Measurements from ENCODE around the gene VIPAS39.

The VIPAS39 gene

DNA sequence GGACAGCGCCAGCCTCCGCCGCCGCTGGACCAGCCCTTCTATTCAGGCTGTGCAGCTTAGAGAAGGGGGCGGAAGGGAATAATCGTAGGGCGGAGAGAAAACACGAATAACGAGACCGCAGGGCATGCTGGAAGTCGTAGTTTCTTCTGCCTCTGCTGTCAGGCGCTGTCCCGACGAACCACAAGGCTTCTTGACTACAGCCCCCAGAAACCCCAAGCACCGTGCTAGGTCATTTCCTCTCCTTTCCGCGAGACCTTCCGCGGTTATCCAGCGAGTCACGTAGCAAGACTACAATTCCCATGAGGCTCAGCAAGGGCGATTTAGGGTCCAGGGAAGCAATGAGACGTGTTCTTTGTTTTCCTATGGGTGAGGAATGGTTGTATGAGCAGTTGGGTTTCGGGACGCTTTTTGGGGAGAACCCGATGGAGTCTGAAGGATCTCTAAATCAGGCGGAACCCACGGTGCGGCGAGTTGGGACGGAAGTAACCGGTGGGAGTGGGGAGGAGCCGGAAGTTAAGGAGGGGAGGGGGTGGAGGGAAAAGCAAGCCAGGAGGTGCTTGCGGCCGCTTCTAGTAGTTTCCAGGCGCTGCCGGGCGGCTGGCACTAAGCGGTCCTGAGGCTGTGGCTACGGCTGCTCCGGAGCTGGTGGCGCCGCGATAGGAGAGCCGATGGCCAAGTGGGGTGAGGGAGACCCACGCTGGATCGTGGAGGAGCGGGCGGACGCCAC is at the start of gene VIPAS39, which contains the start of gene AHSA1:
Gene VIPAS39 (minus strand): TSS at position 80 of the 727 bp plus-strand sequence. CDS start 3,499 bp downstream, outside the sequence.
Gene AHSA1 (plus strand): TSS at position 572 of the 727 bp plus-strand sequence. CDS start 97 bp downstream, at position 669.
- TF ChIP-seq ZNF274 (IDR thresholded peaks at IDR 0.05; ENCODE audit: low read depth, low read length) (no peak), YY1 (IDR thresholded peaks at IDR 0.05; ENCODE audit: insufficient read depth, insufficient read length) (no peak), SUZ12 (IDR thresholded peaks at IDR 0.05; ENCODE audit: extremely low read depth, insufficient read depth, insufficient read length) (no peak)
- peak within 1 kb of the TSS; percentile 98 for H3K9ac ChIP-seq (ENCODE audit: insufficient read length, low read depth)
- no peaks in the 10 kb centered on the region for H3K9me3 ChIP-seq (ENCODE audit: insufficient read depth, low read length)
- H3K36me3 ChIP-seq (ENCODE audit: insufficient read depth, insufficient read length, low read length): peaks cover 43% of the 10 kb centered on the region
- no peaks in the 10 kb centered on the region for H3K4me1 ChIP-seq (ENCODE audit: insufficient read depth, insufficient read length)
- H3K4me3 ChIP-seq (ENCODE audit: insufficient read length, low read depth): peak within 1 kb of the TSS; percentile 95
- H3K27me3 ChIP-seq (ENCODE audit: insufficient read depth, insufficient read length): no peaks in the 10 kb centered on the region
- peak; percentile 94 for DNase-seq (ENCODE audit: low read depth, low spot score)

GRCh38 chr14:77505031-77505430 is 47.6 kb upstream of the VIPAS39 start:
- Histone ChIP-seq H3K4me3 (ENCODE audit: insufficient read length, low read depth) (no peak overlapping the region), H3K27me3 (ENCODE audit: insufficient read depth, insufficient read length) (peaks cover 9% of the 10 kb centered on the region), H3K9me3 (ENCODE audit: insufficient read depth, low read length) (no peaks in the 10 kb centered on the region), H3K36me3 (ENCODE audit: insufficient read depth, insufficient read length, low read length) (peaks cover 7% of the 10 kb centered on the region), H3K4me1 (ENCODE audit: insufficient read depth, insufficient read length) (no peaks in the 10 kb centered on the region), H3K9ac (ENCODE audit: insufficient read length, low read depth) (no peak overlapping the region)
- DNase-seq (ENCODE audit: low read depth, low spot score): no peak
- TF ChIP-seq ZNF274 (IDR thresholded peaks at IDR 0.05; ENCODE audit: low read depth, low read length): no peak
- no peak for TF ChIP-seq SUZ12 (IDR thresholded peaks at IDR 0.05; ENCODE audit: extremely low read depth, insufficient read depth, insufficient read length)
- no peak for TF ChIP-seq YY1 (IDR thresholded peaks at IDR 0.05; ENCODE audit: insufficient read depth, insufficient read length)

DNA sequence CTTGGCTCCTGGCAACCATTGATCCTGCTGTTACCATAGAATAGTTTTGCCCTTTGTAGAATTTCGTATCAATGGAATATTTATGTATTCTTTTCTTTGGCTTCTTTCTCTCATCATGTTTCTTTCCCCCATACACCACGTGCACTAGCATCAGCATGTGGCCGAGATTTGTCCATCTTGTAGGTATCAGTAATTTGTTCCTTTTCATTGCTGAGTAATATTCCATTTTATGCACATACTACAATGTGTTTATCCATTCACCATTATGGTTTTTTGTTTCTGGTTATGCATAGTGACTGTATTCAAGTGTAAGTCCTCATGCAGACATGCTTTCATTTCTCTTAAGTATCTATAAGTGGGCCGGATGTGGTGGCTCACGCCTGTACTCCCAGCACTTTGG is 45.7 kb upstream of the VIPAS39 start:
- TF ChIP-seq ZNF274 (IDR thresholded peaks at IDR 0.05; ENCODE audit: low read depth, low read length) (no peak), YY1 (IDR thresholded peaks at IDR 0.05; ENCODE audit: insufficient read depth, insufficient read length) (no peak), SUZ12 (IDR thresholded peaks at IDR 0.05; ENCODE audit: extremely low read depth, insufficient read depth, insufficient read length) (no peak)
- Histone ChIP-seq H3K36me3 (ENCODE audit: insufficient read depth, insufficient read length, low read length) (peaks cover 7% of the 10 kb centered on the region), H3K4me1 (ENCODE audit: insufficient read depth, insufficient read length) (no peaks in the 10 kb centered on the region), H3K9ac (ENCODE audit: insufficient read length, low read depth) (no peak overlapping the region), H3K9me3 (ENCODE audit: insufficient read depth, low read length) (no peaks in the 10 kb centered on the region), H3K27me3 (ENCODE audit: insufficient read depth, insufficient read length) (peaks cover 28% of the 10 kb centered on the region), H3K4me3 (ENCODE audit: insufficient read length, low read depth) (no peak overlapping the region)
- no peak for DNase-seq (ENCODE audit: low read depth, low spot score)

- TF ChIP-seq YY1 (IDR thresholded peaks at IDR 0.05; ENCODE audit: insufficient read depth, insufficient read length) (no peak), SUZ12 (IDR thresholded peaks at IDR 0.05; ENCODE audit: extremely low read depth, insufficient read depth, insufficient read length) (no peak), ZNF274 (IDR thresholded peaks at IDR 0.05; ENCODE audit: low read depth, low read length) (no peak)
- H3K27me3 ChIP-seq (ENCODE audit: insufficient read depth, insufficient read length): peaks cover 36% of the 10 kb centered on the region
- no peaks in the 10 kb centered on the region for H3K4me1 ChIP-seq (ENCODE audit: insufficient read depth, insufficient read length)
- no peaks in the 10 kb centered on the region for H3K9me3 ChIP-seq (ENCODE audit: insufficient read depth, low read length)
- no peak overlapping the region for H3K9ac ChIP-seq (ENCODE audit: insufficient read length, low read depth)
- peaks cover 7% of the 10 kb centered on the region for H3K36me3 ChIP-seq (ENCODE audit: insufficient read depth, insufficient read length, low read length)
- no peak for DNase-seq (ENCODE audit: low read depth, low spot score)
- no peak overlapping the region for H3K4me3 ChIP-seq (ENCODE audit: insufficient read length, low read depth)
Observed at GRCh38 chr14:77502109-77502782, 44.8 kb upstream of the VIPAS39 start.

- no peak for TF ChIP-seq SUZ12 (IDR thresholded peaks at IDR 0.05; ENCODE audit: extremely low read depth, insufficient read depth, insufficient read length)
- TF ChIP-seq ZNF274 (IDR thresholded peaks at IDR 0.05; ENCODE audit: low read depth, low read length): no peak
- TF ChIP-seq YY1 (IDR thresholded peaks at IDR 0.05; ENCODE audit: insufficient read depth, insufficient read length): no peak
- Histone ChIP-seq H3K4me1 (ENCODE audit: insufficient read depth, insufficient read length) (no peaks in the 10 kb centered on the region), H3K36me3 (ENCODE audit: insufficient read depth, insufficient read length, low read length) (no peaks in the 10 kb centered on the region), H3K4me3 (ENCODE audit: insufficient read length, low read depth) (peak overlapping the region; percentile 43), H3K27me3 (ENCODE audit: insufficient read depth, insufficient read length) (peaks cover 41% of the 10 kb centered on the region), H3K9ac (ENCODE audit: insufficient read length, low read depth) (peak overlapping the region; percentile 70), H3K9me3 (ENCODE audit: insufficient read depth, low read length) (no peaks in the 10 kb centered on the region)
- DNase-seq (ENCODE audit: low read depth, low spot score): no peak
Observed at GRCh38 chr14:77498984-77499527, 41.7 kb upstream of the VIPAS39 start.

- no peaks in the 10 kb centered on the region for H3K4me1 ChIP-seq (ENCODE audit: insufficient read depth, insufficient read length)
- H3K36me3 ChIP-seq (ENCODE audit: insufficient read depth, insufficient read length, low read length): no peaks in the 10 kb centered on the region
- peaks cover 41% of the 10 kb centered on the region for H3K27me3 ChIP-seq (ENCODE audit: insufficient read depth, insufficient read length)
- DNase-seq (ENCODE audit: low read depth, low spot score): no peak
- H3K4me3 ChIP-seq (ENCODE audit: insufficient read length, low read depth): peak within 1 kb of the TSS; percentile 43
- TF ChIP-seq SUZ12 (IDR thresholded peaks at IDR 0.05; ENCODE audit: extremely low read depth, insufficient read depth, insufficient read length): no peak
- TF ChIP-seq YY1 (IDR thresholded peaks at IDR 0.05; ENCODE audit: insufficient read depth, insufficient read length): no peak
- TF ChIP-seq ZNF274 (IDR thresholded peaks at IDR 0.05; ENCODE audit: low read depth, low read length): no peak
- H3K9ac ChIP-seq (ENCODE audit: insufficient read length, low read depth): peak within 1 kb of the TSS; percentile 70
- H3K9me3 ChIP-seq (ENCODE audit: insufficient read depth, low read length): no peaks in the 10 kb centered on the region
Observed at GRCh38 chr14:77498120-77498979, 40.9 kb upstream of the VIPAS39 start, which contains the start of gene ISM2. Gene ISM2 (minus strand): TSS chr14:77498816. CDS start chr14:77498793, 23 bp downstream.
